Astrocyte (in vitro differentiated cells and primary cell): ENCODE data around the gene RMND5B. TPM values are rescaled to one million over a fixed set of nuclear protein-coding genes. Genes with fewer than 3 reads are reported as not detected.

Source experiments
- DNase-seq: peaks from one replicate; pipeline ENCODE4 v3.0.0-alpha.2; 2010; ENCODE audit warnings: low read depth
- FAIRE-seq: peaks from 2 replicates; lab custom pipeline; 2011; peaks lifted over from hg19 to GRCh38; lab: Jason Lieb, UNC
- H2AFZ ChIP-seq: 2 replicates; pipeline ENCODE4 v1.6.0; 2012; ENCODE audit warnings: low read depth, low read length, inconsistent platforms
- H3K27ac ChIP-seq: 2 replicates; pipeline ENCODE4 v1.5.1; 2011; ENCODE audit warnings: low read depth, low read length, inconsistent platforms
- H3K27me3 ChIP-seq: 2 replicates; pipeline ENCODE4 v1.6.0; 2011; ENCODE audit warnings: low read length, inconsistent platforms; ENCODE audit not compliant: insufficient read depth
- H3K36me3 ChIP-seq: 2 replicates; pipeline ENCODE4 v1.5.1; 2011; ENCODE audit warnings: low read length, inconsistent platforms; ENCODE audit not compliant: insufficient read depth
- H3K4me1 ChIP-seq: 2 replicates; pipeline ENCODE4 v1.5.1; 2011; ENCODE audit warnings: low read length, inconsistent platforms; ENCODE audit not compliant: insufficient read depth
- H3K4me2 ChIP-seq: 2 replicates; pipeline ENCODE4 v1.6.0; 2012; ENCODE audit warnings: low read length, inconsistent platforms
- H3K4me3 ChIP-seq: 2 replicates; pipeline ENCODE4 v1.5.1; 2011; ENCODE audit warnings: low read depth, mild to moderate bottlenecking, low read length, inconsistent platforms; ENCODE audit not compliant: insufficient read depth
- H3K79me2 ChIP-seq: 2 replicates; pipeline ENCODE4 v1.6.0; 2012; ENCODE audit warnings: mild to moderate bottlenecking, low read length, inconsistent platforms; ENCODE audit not compliant: insufficient read depth
- H3K9ac ChIP-seq: 2 replicates; pipeline ENCODE4 v1.6.0; 2012; ENCODE audit warnings: mild to moderate bottlenecking, low read length, inconsistent platforms
- H3K9me3 ChIP-seq: 2 replicates; pipeline ENCODE4 v1.5.1; 2012; ENCODE audit warnings: low read depth, mild to moderate bottlenecking, low read length, inconsistent platforms; ENCODE audit not compliant: insufficient read depth
- H4K20me1 ChIP-seq: 2 replicates; pipeline ENCODE4 v1.6.0; 2012; ENCODE audit warnings: low read length, inconsistent platforms; ENCODE audit not compliant: insufficient read depth
- H3K27ac Mint-ChIP-seq: one replicate; pipeline ENCODE4 v1.8.0; 2021; ENCODE audit warnings: mild to moderate bottlenecking, mixed read lengths; ENCODE audit not compliant: unreplicated experiment
- H3K27me3 Mint-ChIP-seq: one replicate; pipeline ENCODE4 v1.8.0; 2021; ENCODE audit warnings: low read depth, mixed read lengths; ENCODE audit not compliant: unreplicated experiment
- H3K36me3 Mint-ChIP-seq: one replicate; pipeline ENCODE4 v1.8.0; 2021; ENCODE audit warnings: low read depth, mixed read lengths; ENCODE audit not compliant: unreplicated experiment
- H3K4me1 Mint-ChIP-seq: one replicate; pipeline ENCODE4 v1.8.0; 2021; ENCODE audit warnings: low read depth, mixed read lengths; ENCODE audit not compliant: unreplicated experiment
- H3K4me3 Mint-ChIP-seq: one replicate; pipeline ENCODE4 v1.8.0; 2021; ENCODE audit warnings: mild to moderate bottlenecking, moderate library complexity, mixed read lengths; ENCODE audit not compliant: unreplicated experiment
- H3K9me3 Mint-ChIP-seq: one replicate; pipeline ENCODE4 v1.8.0; 2021; ENCODE audit warnings: mild to moderate bottlenecking, mixed read lengths; ENCODE audit not compliant: unreplicated experiment
- EZH2 ChIP-seq: IDR thresholded peaks from 2 replicates; pipeline ENCODE4 v1.6.1; 2012; ENCODE audit warnings: mild to moderate bottlenecking, low read length, inconsistent platforms; ENCODE audit not compliant: insufficient read depth
- total RNA-seq: library from RNA; stranded (reverse); gene quantifications from 2 replicates; pipeline ENCODE4 v1.2.1, GENCODE V29; 2021
- TF ChIP-seq, protein P1 (sequence below): IDR thresholded peaks from 2 replicates; pipeline ENCODE4 v1.5.1; 2011; ENCODE audit warnings: low read depth, mild to moderate bottlenecking, inconsistent platforms, low read length, moderate library complexity; ENCODE audit not compliant: insufficient read depth

Gene RMND5B
- total RNA-seq, 1 donor from 2014 or later = 14.3 TPM

GRCh38 chr5:178120607-178121357 is 10.0 kb upstream of the RMND5B start:
- H3K4me2 ChIP-seq = no peak overlapping the region
- no peak for FAIRE-seq

DNA sequence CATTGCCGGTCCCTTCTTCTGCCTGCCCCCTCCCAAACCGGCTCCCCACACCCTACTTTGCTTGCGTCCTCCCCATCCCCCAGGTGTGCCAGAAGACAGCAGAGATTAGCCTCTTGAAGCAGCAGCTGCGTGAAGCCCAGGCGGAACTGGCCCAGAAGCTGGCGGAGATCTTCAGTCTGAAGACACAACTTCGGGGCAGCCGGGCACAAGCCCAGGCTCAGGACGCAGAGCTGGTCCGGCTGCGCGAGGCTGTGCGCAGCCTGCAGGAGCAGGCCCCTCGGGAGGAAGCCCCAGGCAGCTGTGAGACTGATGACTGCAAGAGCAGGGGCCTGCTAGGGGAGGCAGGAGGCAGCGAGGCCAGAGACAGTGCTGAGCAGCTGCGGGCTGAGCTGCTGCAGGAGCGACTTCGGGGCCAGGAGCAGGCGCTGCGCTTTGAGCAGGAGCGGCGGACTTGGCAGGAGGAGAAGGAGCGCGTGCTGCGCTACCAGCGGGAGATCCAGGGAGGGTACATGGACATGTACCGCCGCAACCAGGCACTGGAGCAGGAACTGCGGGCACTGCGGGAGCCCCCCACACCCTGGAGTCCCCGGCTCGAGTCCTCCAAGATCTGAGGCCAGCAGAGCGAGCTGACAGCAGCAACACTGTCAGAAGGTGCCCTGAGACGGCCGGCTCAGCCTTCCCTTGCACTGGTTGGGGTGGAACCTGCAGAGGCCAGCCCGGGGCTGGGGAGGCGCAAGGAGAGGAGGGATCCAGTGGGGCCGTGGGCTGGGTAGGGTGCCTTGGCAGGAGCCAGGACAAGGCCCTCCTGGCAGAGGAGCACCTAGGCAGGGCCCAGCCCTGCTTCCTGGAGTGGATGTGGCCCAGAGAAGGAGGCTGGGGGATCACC is 9.2 kb upstream of the RMND5B start:
- Histone ChIP-seq H3K27me3 (peaks cover 7% of the 10 kb centered on the region), H3K4me2 (no peak overlapping the region), H2AFZ (no peak overlapping the region), H3K27ac (no peak overlapping the region), H4K20me1 (no peaks in the 10 kb centered on the region), H3K4me1 (no peaks in the 10 kb centered on the region), H3K9ac (no peak overlapping the region), H3K36me3 (no peaks in the 10 kb centered on the region), H3K9me3 (no peaks in the 10 kb centered on the region), H3K79me2 (no peaks in the 10 kb centered on the region), H3K4me3 (no peak overlapping the region)
- no peaks in the 10 kb centered on the region for H3K9me3 Mint-ChIP-seq
- H3K4me3 Mint-ChIP-seq = no peak overlapping the region
- FAIRE-seq (no peak), DNase-seq (no peak)
- TF ChIP-seq, protein P1, sequence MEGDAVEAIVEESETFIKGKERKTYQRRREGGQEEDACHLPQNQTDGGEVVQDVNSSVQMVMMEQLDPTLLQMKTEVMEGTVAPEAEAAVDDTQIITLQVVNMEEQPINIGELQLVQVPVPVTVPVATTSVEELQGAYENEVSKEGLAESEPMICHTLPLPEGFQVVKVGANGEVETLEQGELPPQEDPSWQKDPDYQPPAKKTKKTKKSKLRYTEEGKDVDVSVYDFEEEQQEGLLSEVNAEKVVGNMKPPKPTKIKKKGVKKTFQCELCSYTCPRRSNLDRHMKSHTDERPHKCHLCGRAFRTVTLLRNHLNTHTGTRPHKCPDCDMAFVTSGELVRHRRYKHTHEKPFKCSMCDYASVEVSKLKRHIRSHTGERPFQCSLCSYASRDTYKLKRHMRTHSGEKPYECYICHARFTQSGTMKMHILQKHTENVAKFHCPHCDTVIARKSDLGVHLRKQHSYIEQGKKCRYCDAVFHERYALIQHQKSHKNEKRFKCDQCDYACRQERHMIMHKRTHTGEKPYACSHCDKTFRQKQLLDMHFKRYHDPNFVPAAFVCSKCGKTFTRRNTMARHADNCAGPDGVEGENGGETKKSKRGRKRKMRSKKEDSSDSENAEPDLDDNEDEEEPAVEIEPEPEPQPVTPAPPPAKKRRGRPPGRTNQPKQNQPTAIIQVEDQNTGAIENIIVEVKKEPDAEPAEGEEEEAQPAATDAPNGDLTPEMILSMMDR = no peak
- no peak for TF ChIP-seq EZH2
- no peaks in the 10 kb centered on the region for H3K36me3 Mint-ChIP-seq
- peaks cover 8% of the 10 kb centered on the region for H3K27me3 Mint-ChIP-seq
- H3K4me1 Mint-ChIP-seq = peaks cover 1% of the 10 kb centered on the region
- no peak overlapping the region for H3K27ac Mint-ChIP-seq

More at GRCh38 chr5:178120607-178121357, 10.0 kb upstream of the RMND5B start:
- H3K79me2 ChIP-seq = no peaks in the 10 kb centered on the region
- DNase-seq = peak; percentile 12
- no peaks in the 10 kb centered on the region for H3K4me1 ChIP-seq
- peaks cover 12% of the 10 kb centered on the region for H3K27me3 ChIP-seq
- H3K4me3 Mint-ChIP-seq = no peak overlapping the region
- no peak overlapping the region for H3K27ac Mint-ChIP-seq
- no peaks in the 10 kb centered on the region for H4K20me1 ChIP-seq
- H3K4me3 ChIP-seq = no peak overlapping the region
- peaks cover 10% of the 10 kb centered on the region for H3K27me3 Mint-ChIP-seq
- H3K9ac ChIP-seq = no peak overlapping the region
- no peaks in the 10 kb centered on the region for H3K9me3 ChIP-seq
- H2AFZ ChIP-seq = no peak overlapping the region
- H3K36me3 ChIP-seq = no peaks in the 10 kb centered on the region
- H3K36me3 Mint-ChIP-seq = no peaks in the 10 kb centered on the region
- no peak for TF ChIP-seq EZH2
- TF ChIP-seq, protein P1 = peak; percentile 23
- peaks cover 3% of the 10 kb centered on the region for H3K4me1 Mint-ChIP-seq
- no peaks in the 10 kb centered on the region for H3K9me3 Mint-ChIP-seq
- no peak overlapping the region for H3K27ac ChIP-seq
